ENCODE results near the gene MYPN. TPM values are rescaled to one million over a fixed set of nuclear protein-coding genes. Genes with fewer than 3 reads are reported as not detected.
"Not testable (repeated sequence)": the region's sequence is repeated elsewhere in the genome, so short reads cannot be mapped to it uniquely, and the experiment has no call there.

The MYPN gene
- total RNA-seq, 1 experiment from 2014 or later, result 3.9 TPM

- DNase-seq (ENCODE audit: low read depth), result peak; percentile 2
Observed at GRCh38 chr10:68223535-68224165, 114.4 kb downstream of the MYPN start.

- no peak for DNase-seq (ENCODE audit: low read depth)
Observed at GRCh38 chr10:68224810-68225209, 115.5 kb downstream of the MYPN start.

- DNase-seq (ENCODE audit: low read depth), result no peak
Observed at GRCh38 chr10:68230268-68230667, 121.0 kb downstream of the MYPN start.

- DNase-seq (ENCODE audit: low read depth), result peak; percentile 68
Observed at GRCh38 chr10:68231106-68231816, 122.0 kb downstream of the MYPN start.

DNA sequence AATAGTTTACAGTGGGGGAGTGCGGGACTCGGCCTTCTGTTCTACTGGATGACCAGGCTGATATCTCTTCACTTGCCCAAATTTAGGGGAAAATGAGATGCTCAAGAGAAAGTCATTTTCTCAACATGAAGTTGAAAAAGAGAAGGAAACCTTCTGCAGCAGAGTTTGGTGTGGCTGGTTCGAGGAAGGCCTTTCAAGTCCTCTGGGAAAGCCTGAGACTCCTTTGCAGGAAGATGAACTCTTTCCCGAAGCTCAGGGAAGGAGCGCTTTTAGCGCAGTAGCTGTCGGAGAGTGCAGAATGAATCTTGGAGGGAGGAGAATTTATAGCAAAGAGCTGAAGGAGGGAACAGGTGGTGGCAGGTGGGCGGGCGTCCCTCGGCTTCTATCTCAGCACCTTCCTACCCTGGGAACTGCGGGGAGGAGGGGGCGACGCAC, 122.5 kb downstream of the MYPN start, which contains the start of gene ATOH7:
Gene ATOH7, minus strand, starts transcription at position 297 of the 435 bp plus-strand sequence. CDS start 436 bp downstream, outside the sequence.
- DNase-seq (ENCODE audit: low read depth), result no peak

DNA sequence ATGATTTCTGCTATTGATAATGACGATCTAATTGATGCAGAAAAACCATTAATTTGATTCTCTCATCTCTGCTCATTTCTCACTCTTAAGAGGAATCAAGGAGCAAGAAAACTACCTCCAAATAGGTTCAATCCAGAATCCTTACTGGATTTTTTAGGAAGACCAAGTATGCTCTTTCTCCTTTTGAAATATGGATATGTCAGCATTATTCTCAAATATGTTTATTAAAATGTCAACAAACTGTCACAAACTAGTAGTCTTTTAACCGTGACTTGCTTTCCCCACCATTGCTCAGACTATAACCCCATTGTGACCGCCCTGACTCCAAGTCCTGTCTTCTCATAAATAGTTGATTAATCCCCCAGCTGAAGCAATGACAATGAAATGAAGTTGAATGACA, 123.8 kb downstream of the MYPN start:
- no peak for DNase-seq (ENCODE audit: low read depth)

GRCh38 chr10:68235111-68235510, 125.8 kb downstream of the MYPN start:
- DNase-seq (ENCODE audit: low read depth), result no peak

- DNase-seq (ENCODE audit: low read depth), result no peak
Observed at GRCh38 chr10:68235581-68235980, 126.3 kb downstream of the MYPN start.

- no peak for DNase-seq (ENCODE audit: low read depth)
Observed at GRCh38 chr10:68237173-68237572, 127.9 kb downstream of the MYPN start.

- DNase-seq (ENCODE audit: low read depth), result no peak
Observed at GRCh38 chr10:68238371-68238770, 129.1 kb downstream of the MYPN start.

GRCh38 chr10:68239069-68239468, 129.8 kb downstream of the MYPN start:
- DNase-seq (ENCODE audit: low read depth), result no peak

- DNase-seq (ENCODE audit: low read depth), result no peak
Observed at GRCh38 chr10:68239596-68240150, 130.4 kb downstream of the MYPN start.

GRCh38 chr10:68242051-68242450, 132.8 kb downstream of the MYPN start:
- DNase-seq (ENCODE audit: low read depth), result peak; percentile 7

DNA sequence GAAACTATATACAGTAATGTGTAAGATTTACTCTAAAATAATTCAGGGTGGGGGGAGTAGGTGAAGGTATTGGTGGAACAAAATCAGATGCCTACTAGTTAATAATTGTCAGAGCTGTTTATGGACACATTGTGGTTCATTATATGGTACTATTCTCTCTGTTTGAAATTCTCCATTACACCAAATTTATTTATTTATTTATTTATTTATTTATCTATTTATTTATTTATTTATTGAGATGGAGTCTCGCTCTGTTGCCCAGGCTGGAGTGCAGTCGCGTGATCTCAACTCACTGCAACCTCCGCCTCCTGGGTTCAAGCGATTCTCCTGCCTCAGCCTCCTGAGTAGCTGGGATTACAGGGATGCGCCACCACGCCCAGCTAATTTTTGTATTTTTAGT, 137.1 kb downstream of the MYPN start:
- DNase-seq (ENCODE audit: low read depth), result not testable (repeated sequence)

- DNase-seq (ENCODE audit: low read depth), result no peak
Observed at GRCh38 chr10:68247931-68248330, 138.6 kb downstream of the MYPN start.

DNA sequence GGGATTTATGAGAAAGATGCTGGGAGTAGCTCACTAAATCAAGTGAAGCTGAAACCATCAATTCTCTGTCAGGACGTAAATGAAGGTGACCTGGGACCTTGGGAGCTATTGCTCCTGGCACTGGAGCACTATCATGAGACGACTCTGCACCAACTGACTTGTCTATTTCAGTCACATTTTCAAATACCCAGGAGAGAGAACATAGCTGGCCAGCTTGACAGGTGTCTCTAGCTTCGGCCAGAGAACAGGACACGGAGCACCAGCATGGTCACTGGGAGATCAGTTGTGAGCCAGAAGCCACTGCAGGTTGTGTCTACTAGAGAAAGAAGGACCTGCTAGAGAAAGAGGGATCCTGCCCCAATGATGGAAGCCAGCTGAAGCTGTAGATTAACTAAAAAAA, 140.0 kb downstream of the MYPN start:
- no peak for DNase-seq (ENCODE audit: low read depth)

DNA sequence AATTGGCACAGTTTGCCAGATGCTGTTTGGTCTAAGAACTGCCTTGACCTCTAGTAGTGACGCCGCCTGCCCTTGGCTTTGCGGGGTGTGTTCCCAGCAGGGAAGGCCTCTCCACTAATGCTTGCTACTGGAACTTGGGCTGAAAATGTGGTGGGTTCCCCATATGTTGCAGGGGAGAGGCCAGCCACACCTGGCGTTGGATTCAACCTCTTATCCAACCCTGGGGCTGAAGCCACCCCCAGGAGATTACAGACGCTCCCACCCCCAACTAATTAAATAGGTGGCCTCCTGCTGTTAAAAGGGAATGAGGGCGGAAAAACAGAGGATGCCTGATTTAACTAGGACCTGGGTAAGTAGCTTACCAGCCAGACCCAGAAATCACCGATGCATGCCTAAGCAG, 141.9 kb downstream of the MYPN start:
- DNase-seq (ENCODE audit: low read depth), result no peak

- DNase-seq (ENCODE audit: low read depth), result no peak
Observed at GRCh38 chr10:68251625-68252495, 142.6 kb downstream of the MYPN start.

DNA sequence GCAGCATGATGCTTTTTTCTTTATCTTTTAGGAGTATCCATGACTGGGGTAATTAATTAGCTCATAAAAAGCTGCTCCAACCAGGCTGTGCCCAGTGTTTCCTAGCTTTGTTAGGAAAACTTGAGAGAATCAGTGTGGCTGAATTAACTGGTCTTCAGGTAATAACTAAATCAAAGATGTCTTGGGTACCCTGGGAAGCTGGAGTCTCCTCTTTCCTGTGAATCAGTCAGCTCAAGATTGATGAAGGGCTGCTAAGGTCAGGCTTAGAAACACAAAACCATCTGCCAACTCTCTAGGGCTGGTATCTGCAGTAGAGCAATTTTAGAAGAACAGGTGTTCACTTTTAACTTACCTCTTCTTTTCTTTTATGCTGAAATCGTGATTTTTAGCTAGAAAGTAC, 144.1 kb downstream of the MYPN start:
- no peak for DNase-seq (ENCODE audit: low read depth)

DNA sequence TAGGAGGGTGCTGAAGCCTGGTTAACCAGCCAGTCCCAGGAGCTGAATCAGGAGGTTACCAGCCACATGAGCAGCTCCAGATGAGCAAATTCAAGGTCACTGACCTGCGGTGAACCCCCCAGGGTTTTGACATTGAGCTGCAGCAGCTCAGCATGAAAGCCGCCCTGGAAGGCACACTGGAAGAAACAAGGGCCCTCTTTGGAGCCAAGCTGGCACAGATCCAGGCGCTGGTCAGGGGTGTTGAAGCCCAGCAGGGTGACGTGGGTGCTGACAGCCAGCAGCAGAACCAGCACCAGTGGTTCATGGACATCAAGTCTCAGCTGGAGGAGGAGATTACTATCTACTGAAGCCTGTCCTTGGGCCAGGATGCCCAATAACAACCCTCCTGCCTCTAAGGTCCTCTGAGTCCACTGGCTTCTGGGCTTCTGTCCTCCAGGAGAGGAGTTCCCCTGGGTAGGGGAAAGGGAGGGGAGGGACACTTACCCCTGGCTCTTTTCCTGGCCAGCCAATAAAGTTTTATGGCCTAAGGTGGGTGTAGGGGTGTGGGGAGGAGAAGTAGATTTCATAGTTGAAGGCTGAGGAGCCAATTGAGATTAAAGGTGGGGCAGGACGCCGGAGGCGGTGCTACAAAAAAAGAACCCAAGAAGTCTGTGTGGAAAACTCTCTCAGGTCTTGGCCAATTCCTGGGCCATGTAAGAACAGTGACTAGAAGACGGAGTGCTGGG, 152.0 kb downstream of the MYPN start:
- DNase-seq (ENCODE audit: low read depth), result peak; percentile 11

Data from HT1080 (cell line).